T follicular helper cell (primary cell): Measurements from ENCODE around the gene LHFPL2.

Source experiments
- DNase-seq: peaks from one replicate; pipeline ENCODE4 v3.0.0-alpha.2; 2020; ENCODE audit warnings: low read depth

The LHFPL2 gene

DNA sequence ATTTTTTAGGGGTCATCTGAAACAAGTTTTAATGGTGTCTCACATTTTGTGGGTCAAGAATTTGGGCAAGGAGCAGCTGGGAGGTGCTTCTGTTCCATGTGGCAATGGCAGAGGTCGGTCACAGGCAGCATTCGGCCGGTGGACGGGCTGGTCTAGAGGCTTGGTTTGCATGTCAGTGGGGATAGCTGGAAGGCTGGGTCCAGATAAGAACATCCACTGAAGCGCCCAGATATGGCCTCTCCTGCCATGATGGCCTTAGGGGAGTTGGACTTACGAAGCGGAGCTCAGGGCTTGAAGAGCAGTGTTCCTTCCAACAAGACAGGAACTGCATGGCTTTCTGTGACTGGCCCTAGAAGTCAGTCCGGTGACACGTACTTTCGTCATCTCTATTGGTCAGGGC is 30.3 kb downstream of the LHFPL2 start:
- no peak for DNase-seq

DNA sequence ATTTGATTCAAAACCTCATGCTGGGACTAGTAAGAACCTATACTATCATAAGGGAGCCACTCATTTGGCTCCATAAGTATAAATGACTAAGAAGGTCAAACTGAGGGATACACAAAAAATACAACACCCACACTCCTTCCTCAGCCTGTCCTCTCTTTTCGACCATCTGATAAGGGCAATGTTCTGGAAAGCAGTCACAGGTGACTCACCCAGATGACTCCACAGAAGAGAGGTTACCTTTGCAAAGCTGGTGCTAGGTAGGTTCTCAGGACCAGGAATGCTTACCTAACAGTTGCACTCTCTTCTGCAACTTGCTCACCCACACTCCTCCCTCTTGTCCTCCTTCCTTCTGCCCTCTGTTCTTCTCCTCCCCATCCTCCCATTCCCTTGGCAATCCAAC is 32.9 kb downstream of the LHFPL2 start:
- DNase-seq, result no peak

DNA sequence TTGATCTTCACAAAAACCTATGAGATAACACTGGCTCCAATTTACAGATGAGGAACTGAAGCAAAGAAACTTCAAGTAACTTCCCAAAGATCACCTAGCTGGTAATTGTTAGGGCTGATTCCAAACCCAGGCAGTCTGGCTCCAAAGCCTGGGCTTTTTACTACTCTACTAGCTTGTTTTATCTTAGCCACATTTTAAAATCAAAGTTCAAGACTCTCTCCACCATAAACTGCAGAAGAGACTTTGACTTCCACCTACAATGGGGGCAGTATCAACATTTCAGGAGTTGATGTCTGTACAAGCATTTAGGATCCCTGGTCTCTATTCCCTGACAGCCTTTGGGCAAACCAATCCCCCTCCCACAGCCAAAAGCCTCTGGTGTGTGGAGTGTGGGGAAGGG is 33.8 kb downstream of the LHFPL2 start:
- DNase-seq, result no peak

DNA sequence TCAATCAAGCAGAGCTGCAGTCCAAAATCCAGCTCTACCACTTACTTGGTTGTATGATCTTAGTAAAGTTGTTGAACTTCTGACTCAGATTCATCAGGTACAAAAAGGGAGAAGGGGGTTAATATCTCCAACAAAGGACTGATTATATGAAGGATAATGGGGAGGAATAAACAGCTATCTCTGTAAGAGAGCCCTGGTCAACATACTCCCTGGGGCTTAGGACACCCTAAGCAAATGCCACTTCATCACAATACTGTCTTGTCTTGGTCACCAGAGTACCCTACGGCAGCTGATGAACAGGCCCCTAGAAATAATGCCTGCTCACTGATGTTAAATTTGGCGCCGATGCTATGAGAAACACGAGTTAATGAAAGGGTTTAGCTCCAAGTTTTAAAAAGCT is 34.8 kb downstream of the LHFPL2 start:
- no peak for DNase-seq

DNA sequence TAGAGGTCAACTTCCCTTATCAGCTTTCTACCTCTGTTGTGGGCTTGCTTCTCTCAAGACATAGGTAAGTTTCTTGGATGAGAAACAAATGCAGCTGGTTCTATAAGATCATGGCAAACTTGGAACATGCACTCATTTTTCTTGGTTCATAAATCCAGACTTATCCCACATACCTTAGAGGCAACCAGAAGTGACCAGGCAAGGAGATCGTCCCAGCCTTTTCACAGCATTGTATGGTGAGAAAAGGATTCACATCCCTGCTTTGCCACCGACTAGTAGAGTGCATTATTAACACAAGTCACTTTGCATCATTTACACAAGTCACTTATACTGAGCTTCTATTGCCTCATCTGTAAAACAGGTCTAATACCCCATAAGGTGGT is 35.4 kb downstream of the LHFPL2 start:
- no peak for DNase-seq

DNA sequence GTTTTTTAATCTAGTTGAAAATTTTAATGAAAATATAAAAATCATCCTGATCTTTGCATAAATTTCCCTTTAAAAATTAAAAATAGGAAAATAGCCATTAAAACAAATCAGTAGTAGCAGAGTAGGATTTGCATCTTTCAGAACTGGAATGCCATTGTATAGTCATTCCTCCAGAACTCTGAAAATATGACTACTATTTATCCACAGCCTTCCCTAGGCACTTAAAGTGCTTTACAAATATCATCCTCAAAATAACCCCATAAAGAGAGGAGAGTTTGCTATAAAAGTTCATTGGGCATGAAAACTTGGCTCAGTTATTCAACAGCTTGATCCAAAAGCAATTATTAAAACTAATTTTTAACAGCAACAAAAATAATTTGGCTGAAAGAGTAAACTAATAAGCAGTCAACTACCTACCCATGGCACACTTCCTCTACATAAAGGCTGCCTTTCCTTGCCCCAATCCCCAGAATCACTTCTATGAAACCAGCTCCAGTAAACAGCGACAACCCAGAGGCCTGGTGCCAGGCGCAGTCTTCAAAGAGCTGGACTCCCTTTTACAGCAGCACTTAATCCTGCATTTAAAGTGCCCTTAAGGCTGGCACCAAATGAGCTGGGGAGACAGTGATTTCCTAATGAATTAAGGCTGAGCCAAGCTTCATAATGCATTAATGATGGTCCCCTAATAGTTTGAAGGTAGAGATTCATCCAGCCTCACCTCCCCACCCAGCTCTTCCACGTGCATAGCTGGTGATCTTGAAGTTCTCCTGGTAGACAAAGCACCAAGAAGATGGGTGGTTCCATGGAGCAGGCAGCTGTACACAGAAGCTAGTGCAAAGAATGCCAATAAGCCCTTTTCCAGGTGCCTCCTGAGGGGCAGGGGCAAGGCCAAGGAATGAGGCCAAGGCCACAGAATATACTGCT is 36.1 kb downstream of the LHFPL2 start:
- no peak for DNase-seq

DNA sequence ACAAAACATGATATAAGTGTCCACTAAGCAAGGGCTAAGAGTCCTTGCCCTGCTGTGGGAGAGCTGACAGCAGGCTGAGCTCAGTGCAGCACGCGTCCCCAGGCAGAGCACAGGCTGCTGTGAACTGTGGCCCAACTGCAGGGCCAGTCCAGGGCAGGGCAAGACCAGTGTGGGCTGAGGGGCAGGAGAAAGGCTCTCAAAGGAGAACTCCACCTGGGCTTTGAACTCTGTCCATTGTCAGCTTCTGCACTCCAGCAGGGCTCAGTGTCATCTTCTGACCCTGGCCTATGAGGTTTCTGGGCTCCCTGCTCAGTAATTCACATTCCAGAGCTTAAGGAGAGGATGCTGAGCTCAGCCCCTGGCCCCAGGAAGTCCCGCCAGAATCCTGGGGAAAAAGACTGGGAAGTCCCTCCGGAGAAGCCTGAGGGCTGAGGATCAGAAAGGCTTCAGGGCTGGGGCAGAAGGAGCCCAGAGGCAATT is 37.4 kb downstream of the LHFPL2 start:
- no peak for DNase-seq

DNA sequence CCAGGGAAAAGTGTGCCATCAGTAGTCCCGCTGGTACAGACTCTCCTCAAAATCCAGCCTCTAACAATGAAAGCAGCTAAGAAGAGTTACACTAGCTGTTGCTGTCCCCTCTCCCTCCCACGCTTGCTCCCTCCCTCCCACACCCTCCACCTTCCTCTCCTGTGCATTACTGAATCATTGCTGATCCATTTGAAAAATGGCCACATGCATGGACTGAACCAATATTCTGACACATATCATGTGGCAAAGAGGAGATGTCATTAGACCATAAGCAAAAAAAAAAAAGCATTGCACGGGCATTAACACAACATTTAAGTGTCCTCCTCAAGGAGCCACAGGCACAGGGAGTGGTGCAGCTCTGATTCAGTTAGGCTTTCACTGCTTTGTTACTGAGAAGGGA is 37.9 kb downstream of the LHFPL2 start:
- DNase-seq, result no peak

DNA sequence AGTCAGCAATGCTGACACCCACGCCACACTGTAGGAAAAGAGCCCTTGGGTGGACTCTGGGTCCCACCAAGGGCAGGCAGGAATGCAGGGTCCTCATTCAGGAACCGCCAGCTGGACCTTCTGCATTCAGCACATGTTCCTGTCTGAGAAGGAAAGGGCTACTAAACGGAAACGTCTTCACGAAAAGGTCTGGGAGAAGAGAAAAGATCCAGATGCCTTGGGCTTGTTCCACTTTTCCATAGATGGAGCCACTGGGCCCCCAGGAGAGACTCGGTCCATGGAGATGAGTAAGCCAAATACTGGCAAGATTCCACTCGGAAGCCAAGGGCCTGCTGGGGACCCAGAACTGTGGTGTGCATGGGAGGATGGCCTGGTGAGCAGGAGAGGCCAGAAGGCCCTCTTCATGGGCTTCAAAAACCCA is 38.4 kb downstream of the LHFPL2 start:
- no peak for DNase-seq

DNA sequence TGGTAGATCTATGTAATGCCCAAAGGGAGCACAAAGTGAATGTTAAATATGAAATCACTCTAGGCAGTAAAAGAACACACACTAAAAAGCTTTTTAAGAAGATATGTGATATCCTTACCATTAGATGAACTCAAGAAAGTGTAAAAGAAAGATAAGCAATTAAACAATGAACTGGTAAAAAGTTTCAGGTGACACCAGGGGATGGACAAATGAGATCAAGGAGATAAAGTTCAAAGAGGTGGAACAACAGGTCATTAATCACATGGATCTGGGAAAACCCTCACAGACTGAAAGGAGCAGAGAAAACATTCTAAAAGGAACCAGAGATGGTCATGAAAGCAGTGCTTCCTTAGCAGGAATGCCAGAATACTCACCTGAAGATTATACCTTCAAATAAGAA is 40.7 kb downstream of the LHFPL2 start:
- DNase-seq, result no peak

DNA sequence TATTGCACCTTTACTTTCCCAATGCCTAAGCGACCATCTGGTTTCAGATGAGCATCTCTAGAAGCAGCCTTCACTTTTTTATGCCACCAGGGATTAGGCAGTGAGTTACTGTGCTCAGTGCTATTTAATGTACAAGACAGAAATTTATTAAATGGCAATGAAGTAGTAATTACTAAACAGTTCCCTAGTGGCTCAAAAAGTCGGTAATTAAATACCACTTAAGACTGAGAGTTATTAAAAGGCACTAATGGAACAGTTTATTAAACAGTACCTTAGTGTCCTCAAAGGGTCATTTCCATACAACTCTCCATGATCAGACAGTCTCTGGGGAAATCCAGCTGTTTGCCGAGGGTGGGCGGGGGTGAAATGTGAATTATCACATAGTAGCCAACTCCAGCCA is 42.3 kb downstream of the LHFPL2 start:
- no peak for DNase-seq

DNA sequence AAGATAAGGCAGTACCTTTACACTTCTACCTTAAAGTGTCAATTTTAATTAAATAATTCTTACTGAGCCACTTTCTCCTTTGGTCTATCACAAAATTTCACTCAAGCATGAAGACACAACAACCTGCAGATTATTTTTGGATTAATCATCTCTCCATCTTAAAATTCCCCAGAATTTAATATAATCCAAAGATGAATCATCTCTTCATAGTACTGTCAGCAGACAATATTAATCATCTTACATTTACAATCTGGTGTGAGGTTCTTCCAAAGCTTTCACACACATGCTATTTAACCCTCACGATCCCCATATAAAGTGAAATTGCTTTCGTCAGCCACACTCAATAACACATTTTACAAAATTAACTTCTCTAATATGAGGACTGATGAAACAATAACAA is 43.0 kb downstream of the LHFPL2 start:
- no peak for DNase-seq

DNA sequence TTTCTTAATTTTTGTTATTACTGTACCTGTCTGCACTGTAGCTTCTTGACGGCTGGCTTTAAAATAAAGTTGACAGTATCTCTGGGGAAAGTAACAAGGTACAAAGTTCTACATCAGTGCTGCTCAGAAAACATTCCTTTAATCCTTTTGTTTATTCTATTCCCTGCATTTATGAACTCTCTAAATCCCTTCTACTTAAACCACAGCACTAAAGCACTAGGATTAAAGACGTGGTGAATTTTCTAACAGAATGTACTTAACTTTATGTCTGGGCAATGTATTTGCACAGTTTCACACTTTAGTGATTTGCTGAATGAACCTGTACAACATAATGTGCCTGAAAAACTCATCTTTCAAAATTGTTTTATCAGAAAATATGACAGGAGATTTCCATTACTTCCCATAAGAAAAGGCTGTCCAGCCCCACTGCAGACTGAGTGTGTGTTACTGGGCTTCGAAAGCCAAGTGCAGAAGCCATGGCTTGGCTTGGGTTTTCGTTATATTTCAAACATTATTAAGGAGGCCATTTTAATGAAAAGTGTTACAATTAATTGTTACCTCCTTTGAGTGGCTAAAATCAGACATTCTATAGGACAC is 43.8 kb downstream of the LHFPL2 start:
- no peak for DNase-seq

DNA sequence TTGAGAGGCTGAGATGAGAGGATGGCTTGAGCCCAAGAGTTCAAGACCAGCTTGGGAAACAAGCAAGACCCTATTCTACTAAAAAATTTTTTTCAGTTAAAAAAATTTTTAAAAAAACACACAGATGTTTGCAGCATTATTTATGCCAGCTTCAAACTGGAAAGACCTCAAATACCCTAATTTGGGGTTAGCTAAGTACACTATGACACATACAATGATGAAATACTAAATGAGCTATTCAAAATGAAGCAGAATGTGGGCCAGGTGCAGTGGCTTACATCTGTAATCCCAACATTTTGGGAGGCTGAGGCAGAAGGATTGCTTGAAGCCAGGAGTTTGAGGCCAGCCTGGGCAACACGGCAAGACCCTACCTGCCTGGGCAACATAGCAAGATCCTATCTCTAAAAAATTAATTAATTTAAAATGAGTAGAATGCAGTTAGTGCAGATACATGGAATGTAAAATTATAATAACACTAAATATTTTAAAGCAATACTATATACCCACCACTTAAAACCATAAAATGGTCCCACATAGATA is 44.9 kb downstream of the LHFPL2 start:
- DNase-seq, result no peak

DNA sequence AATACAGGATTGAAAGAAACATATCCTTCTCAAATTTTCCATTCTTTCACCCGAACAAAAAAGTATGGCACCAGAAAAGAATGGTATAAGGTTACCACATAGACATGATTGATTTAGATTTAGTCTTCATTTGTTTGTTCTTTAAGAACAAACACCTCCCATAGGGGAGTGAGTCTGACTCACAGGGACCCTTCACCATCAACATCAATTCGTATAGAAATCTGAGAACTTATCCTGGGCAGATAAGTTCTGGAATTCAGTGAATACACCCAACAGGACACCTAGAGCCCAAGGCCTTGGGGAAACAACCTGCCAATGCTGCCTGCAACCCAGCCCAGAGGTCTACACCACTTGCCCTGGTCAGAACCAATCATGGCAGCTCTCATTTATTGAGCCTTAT is 46.2 kb downstream of the LHFPL2 start:
- DNase-seq, result no peak

DNA sequence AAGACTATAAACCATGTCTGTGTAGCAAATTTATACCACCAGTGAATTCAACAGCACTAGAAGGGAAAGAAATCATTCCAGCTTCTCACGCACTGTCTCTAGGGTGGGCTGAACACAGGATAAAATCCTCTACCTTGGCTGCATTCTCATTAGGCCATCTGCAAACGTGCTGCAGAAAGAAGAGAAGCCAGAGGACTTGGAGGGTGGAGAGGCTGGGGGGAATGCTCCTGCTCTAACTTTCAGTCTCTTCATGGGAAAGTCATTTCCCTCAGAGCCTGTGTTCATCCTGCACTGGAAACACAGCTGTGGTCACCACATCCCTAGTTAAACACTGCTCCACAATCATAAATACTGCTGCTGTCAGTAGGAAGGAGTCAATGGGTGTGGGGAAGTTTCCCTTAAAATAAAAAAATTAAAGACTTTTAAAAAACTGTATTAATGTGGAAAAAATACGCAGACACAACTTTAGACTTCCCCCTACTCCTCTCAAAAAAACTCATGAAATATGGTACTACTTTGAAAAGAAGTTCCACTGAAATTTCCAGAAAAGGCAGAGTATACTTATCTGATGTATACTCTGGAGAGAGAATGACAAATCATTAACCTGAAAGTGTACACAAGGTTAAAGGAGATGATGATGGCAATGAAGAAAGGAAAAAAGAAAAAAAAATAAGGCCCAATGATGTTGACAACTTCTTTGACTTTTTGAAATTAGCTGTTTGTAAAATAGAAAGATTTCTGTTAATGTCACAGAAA is 46.8 kb downstream of the LHFPL2 start:
- no peak for DNase-seq

DNA sequence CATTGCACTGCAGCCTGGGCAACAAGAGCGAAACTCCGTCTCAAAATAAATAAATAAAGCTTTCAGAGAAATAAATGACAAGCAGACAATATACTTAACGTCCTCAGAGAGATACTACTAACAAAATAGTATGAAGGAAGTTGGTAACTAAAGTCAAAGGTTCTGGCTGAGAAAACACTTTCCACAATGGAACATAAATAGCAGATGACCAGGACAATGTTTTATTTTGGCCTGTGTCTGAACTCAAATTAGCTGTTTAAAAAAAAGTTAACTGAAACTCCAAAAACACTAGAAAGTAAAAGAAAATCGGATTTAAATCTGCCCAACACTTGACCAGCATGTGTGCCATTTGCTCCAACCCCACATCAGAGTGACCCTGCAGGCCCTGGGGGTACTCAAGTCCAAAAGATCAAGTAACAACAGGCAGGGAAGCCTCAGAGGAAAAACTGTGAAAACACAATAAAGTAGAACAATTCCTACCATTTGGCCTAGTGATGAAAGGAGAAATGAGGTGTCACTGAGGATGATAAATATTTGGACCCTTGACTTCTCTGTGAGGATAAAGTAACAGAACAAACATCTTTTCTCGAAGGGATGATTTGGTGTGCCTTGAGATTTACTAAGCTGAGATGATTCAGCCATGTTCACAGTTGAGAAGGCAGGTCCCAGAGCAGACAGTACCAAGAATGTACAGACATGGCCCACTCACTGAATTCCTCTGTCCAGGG is 47.7 kb downstream of the LHFPL2 start:
- DNase-seq, result no peak

DNA sequence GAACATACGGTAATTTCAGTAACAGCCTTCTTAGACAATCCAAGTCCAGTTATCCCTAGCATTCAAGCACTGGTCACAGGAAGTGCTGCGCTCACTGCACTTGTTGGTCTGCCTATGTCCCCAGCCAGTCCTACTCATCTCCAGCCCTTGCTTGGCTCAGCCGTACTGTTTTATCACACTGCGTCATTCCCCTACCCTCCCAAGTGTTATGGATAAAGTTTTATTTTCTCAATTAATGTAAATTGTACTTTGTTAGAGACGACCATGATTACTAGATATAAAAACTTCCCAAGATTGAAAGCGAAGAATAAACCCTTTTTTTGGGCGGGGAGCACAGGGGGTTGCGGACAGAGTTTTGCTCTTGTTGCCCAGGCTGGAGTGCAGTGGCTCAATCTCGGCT is 49.6 kb downstream of the LHFPL2 start:
- no peak for DNase-seq

DNA sequence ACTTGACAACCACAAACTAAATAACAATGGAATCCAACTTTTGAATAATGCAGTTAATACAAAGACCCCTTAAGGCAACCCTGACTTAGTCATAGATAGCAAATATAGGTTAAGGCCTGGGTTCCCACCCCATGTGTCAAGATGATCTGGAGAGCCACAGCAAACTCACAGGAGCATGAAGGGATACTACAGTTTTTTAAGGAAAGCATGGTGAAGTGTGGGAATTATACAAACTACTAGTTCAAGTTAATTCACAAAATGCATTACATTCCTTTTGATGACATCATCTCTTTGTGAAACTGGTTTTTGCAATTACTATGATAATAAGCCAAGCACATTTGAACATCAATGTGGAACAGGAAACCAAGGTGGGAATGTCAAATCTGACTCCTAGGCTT is 50.6 kb downstream of the LHFPL2 start:
- no peak for DNase-seq

DNA sequence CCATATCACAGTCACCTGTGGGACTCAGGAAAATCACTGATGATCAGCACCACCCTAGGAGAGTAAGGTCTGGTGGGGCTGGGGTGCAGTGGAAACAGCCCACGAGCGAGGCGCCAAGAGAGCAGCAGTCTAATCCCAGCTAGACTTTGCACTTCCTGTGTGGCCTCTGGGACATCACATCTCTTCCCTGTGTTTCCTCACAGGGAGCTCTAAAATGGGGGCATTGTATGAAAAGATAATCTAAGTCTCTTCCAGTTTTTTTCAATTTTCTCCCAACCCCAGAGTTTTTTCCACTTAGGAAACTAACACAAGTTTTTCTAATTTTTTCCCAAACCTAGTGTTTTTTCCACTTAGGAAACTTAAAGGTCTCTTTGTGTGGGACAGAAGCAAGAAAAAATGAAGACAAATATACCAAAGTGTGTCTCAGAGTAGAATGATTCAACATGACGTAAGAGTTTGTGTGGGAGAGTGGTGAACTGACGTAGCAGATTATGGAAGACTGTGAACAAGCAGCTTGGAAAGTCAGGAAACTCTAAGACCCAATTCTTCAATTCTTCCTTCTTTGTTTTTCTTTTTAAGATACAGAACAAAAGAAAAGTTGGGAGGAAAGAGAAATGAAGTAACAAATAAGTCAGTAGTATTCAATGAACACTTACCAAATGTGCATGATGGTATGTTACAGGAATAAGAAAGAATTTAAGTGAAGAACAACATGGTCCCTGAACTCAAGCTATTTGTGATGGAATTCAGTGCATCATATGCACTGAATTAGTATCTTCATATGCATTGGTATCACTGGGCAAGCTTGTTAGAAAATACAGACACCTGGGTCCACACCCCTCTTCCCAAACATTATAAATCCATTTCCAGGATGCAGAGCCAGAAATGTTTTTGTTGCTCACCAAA is 51.3 kb downstream of the LHFPL2 start:
- DNase-seq, result no peak

DNA sequence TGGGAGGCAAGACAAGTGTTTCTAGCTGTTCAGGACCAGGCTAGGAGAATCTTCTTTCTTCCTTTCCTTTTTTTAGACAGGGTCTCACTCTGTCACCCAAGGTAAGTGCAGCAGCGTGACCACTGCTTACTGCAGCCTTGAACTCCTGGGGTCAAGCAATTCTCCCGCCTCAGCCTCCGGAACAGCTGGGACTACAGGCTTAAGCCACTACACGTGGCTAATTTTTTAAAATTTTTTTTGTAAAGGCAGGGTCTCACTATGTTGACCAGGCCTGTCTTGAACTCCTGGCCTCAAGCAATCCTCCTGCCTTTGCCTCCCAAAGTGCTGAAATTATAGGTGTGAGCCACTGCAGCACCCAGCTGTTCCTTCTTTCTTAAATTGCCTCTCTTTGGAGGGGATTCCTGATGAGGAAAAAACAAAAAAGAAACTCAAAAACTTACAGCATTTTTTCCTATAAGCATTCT is 53.1 kb downstream of the LHFPL2 start:
- no peak for DNase-seq
